Fibroblast of lung (primary cell): ENCODE results near the gene TRIM37.

ENCODE experiments used
- CTCF ChIP-seq, 2 donors: IDR thresholded peaks in 1 of 2; conservative IDR thresholded peaks in 1 of 2; 1 replicate in 1 of 2; 2 replicates in 1 of 2; pipeline ENCODE4 v1.5.1; 2011 to 2012; ENCODE audit warnings: low read length in 2 of 2, control low read depth in 1 of 2, inconsistent platforms in 1 of 2, low read depth in 1 of 2, mild to moderate bottlenecking in 1 of 2
- EZH2 ChIP-seq: IDR thresholded peaks from 2 replicates; pipeline ENCODE4 v1.5.1; 2012; ENCODE audit warnings: low read length, control low read depth, mild to moderate bottlenecking; ENCODE audit errors: missing control alignments

- TF ChIP-seq CTCF (conservative IDR thresholded peaks at IDR 0.05 in 1 of 2, IDR thresholded peaks at IDR 0.05 in 1 of 2; ENCODE audit: low read depth in 1 of 2, low read length in 2 of 2) (no peak), EZH2 (no peak)
Observed at GRCh38 chr17:59106463-59107305, at the start of gene TRIM37.
